ENCODE measurements around the gene DEK.
"Not testable (repeated sequence)": the region's sequence is repeated elsewhere in the genome, so short reads cannot be mapped to it uniquely, and the experiment has no call there.

The DEK gene

GRCh38 chr6:18226451-18227105 lies 37.8 kb downstream of the DEK start:
- POLR2A ChIA-PET (ENCODE audit: low non-redundant PET); CTCF ChIA-PET; DNase-seq (ENCODE audit: low spot score): not testable (repeated sequence)
- 0 out of 2 replicates have a peak overlapping the region, but pooled peaks have one; percentile 15 for H3K27ac ChIP-seq

GRCh38 chr6:18221288-18221615 lies 43.1 kb downstream of the DEK start:
- POLR2A ChIA-PET (ENCODE audit: low non-redundant PET): no interaction called here
- TF ChIP-seq CTCF (conservative IDR thresholded peaks at IDR 0.05; ENCODE audit: low read depth): no peak
- DNase-seq (ENCODE audit: low spot score): no peak
- CTCF ChIA-PET: no interaction called here
- no peak overlapping the region for H3K27ac ChIP-seq

- ChIA-PET POLR2A (ENCODE audit: low non-redundant PET) (no interaction called here), CTCF (interaction anchor here (0.7 kb wide), 1 partner anchor 132 kb away, joined by 3 read pairs; no protein-coding TSS in a partner anchor)
- DNase-seq (ENCODE audit: low spot score): no peak
- no peak for TF ChIP-seq CTCF (conservative IDR thresholded peaks at IDR 0.05; ENCODE audit: low read depth)
- H3K27ac ChIP-seq: peak overlapping the region; percentile 33; the same call in 1 of the 2 replicates
Measured at GRCh38 chr6:18219591-18219990, 44.7 kb downstream of the DEK start.

- ChIA-PET POLR2A (ENCODE audit: low non-redundant PET) (no interaction called here), CTCF (interaction anchor here (0.8 kb wide), 1 partner anchor 110 kb away, joined by 3 read pairs; no protein-coding TSS in a partner anchor)
- no peak for TF ChIP-seq CTCF (conservative IDR thresholded peaks at IDR 0.05; ENCODE audit: low read depth)
- DNase-seq (ENCODE audit: low spot score): no peak
- H3K27ac ChIP-seq: no peak overlapping the region
Measured at GRCh38 chr6:18218233-18218632, 46.1 kb downstream of the DEK start.

- CTCF ChIA-PET: no interaction called here
- no peak overlapping the region for H3K27ac ChIP-seq
- POLR2A ChIA-PET (ENCODE audit: low non-redundant PET): no interaction called here
- peak; percentile 44 for DNase-seq (ENCODE audit: low spot score)
- TF ChIP-seq CTCF (conservative IDR thresholded peaks at IDR 0.05; ENCODE audit: low read depth): no peak
Measured at GRCh38 chr6:18216411-18216810, 47.9 kb downstream of the DEK start.

- DNase-seq (ENCODE audit: low spot score): no peak
- no peak overlapping the region; the same call in 1 of the 2 replicates for H3K27ac ChIP-seq
- CTCF ChIA-PET: no interaction called here
- no peak for TF ChIP-seq CTCF (conservative IDR thresholded peaks at IDR 0.05; ENCODE audit: low read depth)
- POLR2A ChIA-PET (ENCODE audit: low non-redundant PET): no interaction called here
Measured at GRCh38 chr6:18215436-18215835, 48.9 kb downstream of the DEK start.

GRCh38 chr6:18214003-18214402 lies 50.3 kb downstream of the DEK start:
- no peak for TF ChIP-seq CTCF (conservative IDR thresholded peaks at IDR 0.05; ENCODE audit: low read depth)
- ChIA-PET CTCF (no interaction called here), POLR2A (ENCODE audit: low non-redundant PET) (no interaction called here)
- DNase-seq (ENCODE audit: low spot score): no peak
- H3K27ac ChIP-seq: no peak overlapping the region

Measured in RWPE1 (cell line).